ACC112 (cell line): ENCODE results near the gene TPRN.

Source experiments
- H2AFZ ChIP-seq: fragments of 200-600 bp; sonication (generic); one replicate; pipeline ENCODE4 v1.6.0; 2017; ENCODE audit warnings: antibody characterized with exemption, low read length; ENCODE audit not compliant: unreplicated experiment
- H3K27ac ChIP-seq: fragments of 200-600 bp; sonication (generic); 2 replicates; pipeline ENCODE4 v1.5.1; 2014; ENCODE audit warnings: low read depth, mild to moderate bottlenecking, antibody characterized with exemption, low read length, moderate library complexity
- H3K27me3 ChIP-seq: fragments of 200-600 bp; sonication (generic); 2 replicates; pipeline ENCODE4 v1.6.1; 2014; ENCODE audit warnings: mild to moderate bottlenecking, antibody characterized with exemption, low read length, moderate library complexity, mixed read lengths; ENCODE audit not compliant: insufficient read depth
- H3K36me3 ChIP-seq: fragments of 200-600 bp; sonication (generic); 2 replicates; pipeline ENCODE4 v1.6.1; 2016; ENCODE audit warnings: mild to moderate bottlenecking, antibody characterized with exemption, low read length, moderate library complexity, mixed read lengths; ENCODE audit not compliant: insufficient read depth
- H3K4me1 ChIP-seq: fragments of 200-600 bp; sonication (generic); one replicate; pipeline ENCODE4 v1.6.1; 2016; ENCODE audit warnings: low read length, mixed read lengths; ENCODE audit not compliant: insufficient read depth, unreplicated experiment, control insufficient read depth
- H3K4me3 ChIP-seq: fragments of 200-600 bp; sonication (generic); 2 replicates; pipeline ENCODE4 v1.5.1; 2014; ENCODE audit warnings: mild to moderate bottlenecking, low read depth, low read length
- H3K79me2 ChIP-seq: fragments of 200-600 bp; sonication (generic); one replicate; pipeline ENCODE4 v1.6.0; 2016; ENCODE audit warnings: low read length; ENCODE audit not compliant: control insufficient read depth, unreplicated experiment, insufficient read depth

Gene TPRN

GRCh38 chr9:137214620-137215019 is 14.1 kb upstream of the TPRN start:
- Histone ChIP-seq H3K79me2 (no peaks in the 10 kb centered on the region), H3K4me1 (peaks cover 29% of the 10 kb centered on the region), H3K27me3 (no peaks in the 10 kb centered on the region), H3K36me3 (no peaks in the 10 kb centered on the region), H3K27ac (no peak overlapping the region), H3K4me3 (no peak overlapping the region), H2AFZ (no peak overlapping the region)

DNA sequence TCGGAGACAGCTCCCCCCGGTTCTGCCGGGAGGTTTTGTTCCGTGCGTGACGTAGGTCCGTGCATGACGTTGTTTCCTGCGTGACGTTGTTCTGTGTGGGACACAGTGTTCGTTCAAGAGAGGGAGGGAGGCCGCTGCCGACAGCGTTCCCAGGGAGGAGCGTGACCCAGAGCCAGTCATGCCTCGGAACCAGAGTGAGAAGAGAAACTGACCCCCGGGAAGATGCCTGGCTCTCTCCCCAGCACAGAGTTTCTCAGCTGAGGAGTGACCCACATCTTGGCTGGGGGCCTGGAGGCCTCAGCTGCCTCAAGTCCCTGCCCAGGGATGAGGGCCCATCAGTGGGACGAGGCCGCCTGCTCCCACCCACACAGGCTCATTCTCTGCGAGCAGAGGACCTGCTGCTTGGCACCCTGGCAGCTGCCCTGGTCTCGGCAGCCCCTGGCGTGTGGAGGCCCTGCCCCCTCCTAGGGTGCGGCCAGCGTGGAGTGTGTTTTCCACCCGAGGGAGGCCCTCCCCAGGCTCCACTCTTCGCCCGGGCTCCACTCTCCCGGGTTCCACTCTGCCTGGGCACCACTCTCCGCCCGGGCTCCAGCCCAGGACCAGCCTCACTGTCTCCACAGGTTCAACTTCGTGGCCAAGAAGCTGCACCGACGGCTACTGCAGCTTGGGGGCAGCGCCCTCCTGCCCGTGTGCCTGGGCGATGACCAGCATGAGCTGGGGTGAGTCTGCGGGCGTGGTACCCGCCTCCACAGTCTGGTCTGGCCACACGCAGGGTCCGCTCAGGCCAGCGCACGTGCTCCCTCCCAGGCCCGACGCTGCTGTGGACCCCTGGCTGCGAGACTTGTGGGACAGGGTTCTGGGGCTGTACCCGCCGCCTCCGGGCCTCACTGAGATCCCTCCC is 12.9 kb upstream of the TPRN start:
- H3K4me1 ChIP-seq, result peaks cover 21% of the 10 kb centered on the region
- H3K27ac ChIP-seq, result peak overlapping the region; percentile 53
- H3K79me2 ChIP-seq, result no peaks in the 10 kb centered on the region
- no peak overlapping the region for H2AFZ ChIP-seq
- no peaks in the 10 kb centered on the region for H3K27me3 ChIP-seq
- H3K4me3 ChIP-seq, result no peak overlapping the region
- H3K36me3 ChIP-seq, result no peaks in the 10 kb centered on the region

DNA sequence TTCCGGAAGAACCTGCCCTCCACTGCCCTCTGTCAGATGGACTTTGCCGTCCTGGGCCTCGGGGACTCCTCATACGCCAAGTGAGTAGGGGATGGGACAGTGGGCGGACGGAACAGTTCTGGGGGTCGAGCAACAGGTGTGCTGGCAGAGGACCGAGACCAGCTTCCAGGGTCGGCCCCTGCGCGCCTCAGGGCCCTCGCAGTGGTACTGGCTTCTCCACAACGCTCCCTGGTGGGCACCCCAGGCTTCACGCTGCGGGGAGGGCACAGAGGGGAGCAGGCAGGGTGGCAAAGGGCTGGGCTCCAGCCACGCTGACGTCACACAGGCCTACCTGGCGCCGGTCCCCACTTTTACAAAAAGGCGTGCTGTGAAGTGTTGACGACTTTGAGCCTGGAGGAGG is 12.0 kb upstream of the TPRN start:
- Histone ChIP-seq H3K27ac (peak overlapping the region; percentile 26; the same call in 1 of the 2 replicates), H3K4me1 (peaks cover 15% of the 10 kb centered on the region), H2AFZ (no peak overlapping the region), H3K79me2 (peaks cover 2% of the 10 kb centered on the region), H3K27me3 (no peaks in the 10 kb centered on the region), H3K4me3 (no peak overlapping the region), H3K36me3 (no peaks in the 10 kb centered on the region)

DNA sequence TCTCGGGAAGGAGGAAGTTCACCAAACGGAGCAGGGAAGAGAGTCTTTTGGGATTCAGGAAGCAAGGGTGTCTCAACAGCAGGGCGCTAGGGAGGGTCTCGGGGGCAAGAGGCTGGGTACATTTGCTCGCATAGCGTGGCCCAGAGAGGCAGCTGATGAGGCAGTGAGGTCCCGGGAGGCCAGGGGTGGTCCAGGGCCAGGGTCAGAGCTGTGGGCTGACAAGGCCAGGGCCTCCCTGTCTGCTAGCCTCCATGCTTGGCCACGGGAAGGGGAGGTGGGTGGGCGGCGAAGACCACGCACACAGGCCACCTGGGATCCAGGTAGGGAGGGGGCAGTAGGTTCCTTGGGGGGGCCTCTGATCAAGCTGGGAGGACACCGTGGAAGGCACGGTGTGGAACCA is 11.0 kb upstream of the TPRN start:
- Histone ChIP-seq H2AFZ (no peak overlapping the region), H3K79me2 (peaks cover 12% of the 10 kb centered on the region), H3K4me3 (no peak overlapping the region), H3K27ac (no peak overlapping the region), H3K27me3 (no peaks in the 10 kb centered on the region), H3K4me1 (peaks cover 5% of the 10 kb centered on the region), H3K36me3 (no peaks in the 10 kb centered on the region)

- Histone ChIP-seq H2AFZ (no peak overlapping the region), H3K36me3 (no peaks in the 10 kb centered on the region), H3K79me2 (peaks cover 36% of the 10 kb centered on the region), H3K4me1 (peaks cover 12% of the 10 kb centered on the region), H3K4me3 (peak overlapping the region; percentile 100), H3K27ac (no peak overlapping the region), H3K27me3 (no peaks in the 10 kb centered on the region)
These were observed 6.1 kb upstream of the TPRN start for GRCh38 chr9:137206602-137207001.

GRCh38 chr9:137205126-137206069 is 4.9 kb upstream of the TPRN start, which contains the start of the genes NDOR1 and TMEM203:
Gene NDOR1, plus strand, starts transcription at chr9:137205700. Its CDS starts 78 bp downstream, at chr9:137205778.
Gene TMEM203, minus strand, starts transcription at chr9:137205648. Its CDS starts 234 bp downstream, at chr9:137205414.
- Histone ChIP-seq H3K79me2 (peaks cover 36% of the 10 kb centered on the region), H3K27ac (peak within 1 kb of the TSS; percentile 44; the same call in 1 of the 2 replicates), H3K27me3 (no peaks in the 10 kb centered on the region), H3K36me3 (no peaks in the 10 kb centered on the region), H3K4me3 (peak within 1 kb of the TSS; percentile 100), H3K4me1 (peaks cover 17% of the 10 kb centered on the region), H2AFZ (peak within 1 kb of the TSS; percentile 76)

DNA sequence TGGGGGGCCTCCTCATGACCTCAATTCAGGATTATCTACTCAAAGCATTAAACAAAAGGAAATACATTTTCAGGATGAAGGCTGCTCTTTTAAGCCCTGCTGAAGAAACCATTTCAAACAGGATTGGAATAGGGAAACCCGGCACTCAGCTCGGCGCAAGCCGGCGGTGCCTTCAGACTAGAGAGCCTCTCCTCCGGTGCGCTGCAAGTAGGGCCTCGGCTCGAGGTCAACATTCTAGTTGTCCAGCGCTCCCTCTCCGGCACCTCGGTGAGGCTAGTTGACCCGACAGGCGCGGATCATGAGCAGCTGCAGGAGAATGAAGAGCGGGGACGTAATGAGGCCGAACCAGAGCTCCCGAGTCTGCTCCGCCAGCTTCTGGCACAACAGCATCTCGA is 4.2 kb upstream of the TPRN start:
- Histone ChIP-seq H3K27ac (no peak overlapping the region), H2AFZ (no peak overlapping the region), H3K27me3 (no peaks in the 10 kb centered on the region), H3K4me1 (peaks cover 17% of the 10 kb centered on the region), H3K79me2 (peaks cover 36% of the 10 kb centered on the region), H3K4me3 (peak overlapping the region; percentile 100), H3K36me3 (no peaks in the 10 kb centered on the region)

DNA sequence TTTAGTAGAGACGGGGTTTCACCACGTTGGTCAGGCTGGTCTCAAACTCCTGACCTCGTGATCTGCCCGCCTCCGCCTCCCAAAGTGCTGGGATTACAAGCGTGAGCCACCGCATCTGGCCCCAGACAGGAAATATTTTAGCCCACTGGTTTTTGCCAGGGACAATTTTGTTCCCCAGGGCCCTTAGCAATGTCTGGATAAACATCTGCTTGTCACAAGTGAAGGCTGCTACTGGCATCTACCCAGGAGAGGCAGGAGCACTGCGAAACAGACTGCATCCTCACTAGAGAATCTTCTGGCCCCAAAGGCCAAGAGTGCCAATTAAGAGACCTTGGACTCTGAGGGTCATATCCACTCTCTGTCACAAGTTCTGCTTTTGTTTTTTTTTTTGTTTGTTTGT is 2.4 kb upstream of the TPRN start:
- Histone ChIP-seq H3K4me3 (no peak overlapping the region), H3K79me2 (peaks cover 37% of the 10 kb centered on the region), H3K4me1 (peaks cover 21% of the 10 kb centered on the region), H3K36me3 (no peaks in the 10 kb centered on the region), H3K27me3 (no peaks in the 10 kb centered on the region), H3K27ac (no peak overlapping the region), H2AFZ (no peak overlapping the region)

DNA sequence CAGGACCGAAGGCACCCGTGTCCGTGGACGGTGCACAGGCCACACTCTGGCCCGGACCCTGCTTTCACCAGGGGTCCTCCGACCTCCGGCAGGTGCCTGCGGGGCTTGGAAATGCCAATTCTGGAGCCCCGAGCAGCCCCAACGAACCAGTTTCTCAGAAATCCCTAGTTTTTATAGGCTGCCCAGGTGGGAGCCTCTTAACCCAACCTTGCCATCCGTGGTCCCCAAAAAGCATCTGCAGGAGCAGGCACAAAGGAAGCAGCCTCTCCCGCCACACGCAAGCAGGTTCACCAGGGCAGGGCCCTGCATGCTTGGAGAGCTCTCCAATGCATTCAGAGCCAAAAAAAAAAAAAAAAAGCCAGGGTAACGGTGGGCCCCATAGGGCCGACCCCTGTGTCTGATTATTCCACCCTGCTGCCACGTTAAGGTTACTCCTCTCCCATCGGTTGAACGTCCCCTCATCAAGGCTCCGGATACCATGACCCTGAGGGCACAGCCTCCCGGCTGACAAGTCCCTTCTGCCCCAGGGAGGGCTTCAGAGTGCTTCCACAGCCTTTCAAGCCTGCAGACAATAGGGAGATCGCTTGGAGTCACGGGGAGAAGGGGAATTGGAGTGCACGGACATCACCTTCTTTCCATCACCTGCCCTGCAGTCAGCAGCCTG is 796 bp upstream of the TPRN start:
- Histone ChIP-seq H2AFZ (peak overlapping the region; percentile 55), H3K4me3 (peak overlapping the region; percentile 82), H3K4me1 (peaks cover 21% of the 10 kb centered on the region), H3K36me3 (no peaks in the 10 kb centered on the region), H3K27ac (no peak overlapping the region), H3K27me3 (no peaks in the 10 kb centered on the region), H3K79me2 (peaks cover 26% of the 10 kb centered on the region)
